DND-41 (cell line): ENCODE results near the gene CTSD.

ENCODE experiments used
- ATAC-seq: fragments of 200-7000 bp; cut with Tn5 transposase; 3 replicates; pipeline ENCODE4 v1.9.1; 2021; ENCODE audit warnings: low read depth; ENCODE audit not compliant: insufficient read depth
- DNase-seq: peaks from one replicate; pipeline ENCODE4 v3.0.0-alpha.2; 2020
- H2AFZ ChIP-seq: 2 replicates; pipeline ENCODE4 v1.6.0; 2012; ENCODE audit warnings: low read depth, low read length
- H3K27ac ChIP-seq: 2 replicates; pipeline ENCODE4 v1.5.1; 2012; ENCODE audit warnings: low read length, inconsistent platforms
- H3K27me3 ChIP-seq: fragments of 200-600 bp; sonication (generic); 2 replicates; pipeline ENCODE4 v1.6.0; 2012; ENCODE audit warnings: low read length, mild to moderate bottlenecking, inconsistent platforms; ENCODE audit not compliant: insufficient read depth, poor library complexity
- H3K36me3 ChIP-seq: 2 replicates; pipeline ENCODE4 v1.5.1; 2012; ENCODE audit warnings: low read length, inconsistent platforms; ENCODE audit not compliant: insufficient read depth
- H3K4me1 ChIP-seq: 2 replicates; pipeline ENCODE4 v1.5.1; 2012; ENCODE audit warnings: mild to moderate bottlenecking, low read length; ENCODE audit not compliant: insufficient read depth
- H3K4me2 ChIP-seq: 2 replicates; pipeline ENCODE4 v1.6.0; 2012; ENCODE audit warnings: mild to moderate bottlenecking, moderate library complexity, low read length, inconsistent platforms; ENCODE audit not compliant: insufficient read depth
- H3K4me3 ChIP-seq, 2 experiments: fragments of 200-600 bp in 1 of 2; shearing (Covaris generic) in 1 of 2; 2 replicates each; pipeline ENCODE4 v1.5.1; 2012 to 2016; ENCODE audit warnings: inconsistent platforms in 2 of 2, low read length in 2 of 2, mild to moderate bottlenecking in 2 of 2, low read depth in 1 of 2, moderate library complexity in 1 of 2
- H3K79me2 ChIP-seq: 2 replicates; pipeline ENCODE4 v1.6.0; 2012; ENCODE audit warnings: low read length, inconsistent platforms; ENCODE audit not compliant: insufficient read depth
- H3K9ac ChIP-seq: 2 replicates; pipeline ENCODE4 v1.6.0; 2012; ENCODE audit warnings: low read depth, mild to moderate bottlenecking, inconsistent platforms, low read length, moderate library complexity
- H3K9me3 ChIP-seq: 2 replicates; pipeline ENCODE4 v1.5.1; 2012; ENCODE audit warnings: low read length, moderate library complexity, mild to moderate bottlenecking, inconsistent platforms; ENCODE audit not compliant: insufficient read depth, severe bottlenecking
- H4K20me1 ChIP-seq: 2 replicates; pipeline ENCODE4 v1.6.0; 2012; ENCODE audit warnings: low read length; ENCODE audit not compliant: insufficient read depth
- EZH2 ChIP-seq: IDR thresholded peaks from 3 replicates; pipeline ENCODE4 v1.6.1; 2012; ENCODE audit warnings: borderline replicate concordance, low read depth, mild to moderate bottlenecking, moderate library complexity, low read length, inconsistent platforms; ENCODE audit not compliant: severe bottlenecking
- TF ChIP-seq, protein P1 (sequence below): IDR thresholded peaks from 2 replicates; pipeline ENCODE4 v1.5.1; 2012; ENCODE audit warnings: borderline replicate concordance, low read length, moderate library complexity, mild to moderate bottlenecking; ENCODE audit not compliant: poor library complexity, severe bottlenecking; ENCODE audit errors: extremely low read depth

CTSD gene

DNA sequence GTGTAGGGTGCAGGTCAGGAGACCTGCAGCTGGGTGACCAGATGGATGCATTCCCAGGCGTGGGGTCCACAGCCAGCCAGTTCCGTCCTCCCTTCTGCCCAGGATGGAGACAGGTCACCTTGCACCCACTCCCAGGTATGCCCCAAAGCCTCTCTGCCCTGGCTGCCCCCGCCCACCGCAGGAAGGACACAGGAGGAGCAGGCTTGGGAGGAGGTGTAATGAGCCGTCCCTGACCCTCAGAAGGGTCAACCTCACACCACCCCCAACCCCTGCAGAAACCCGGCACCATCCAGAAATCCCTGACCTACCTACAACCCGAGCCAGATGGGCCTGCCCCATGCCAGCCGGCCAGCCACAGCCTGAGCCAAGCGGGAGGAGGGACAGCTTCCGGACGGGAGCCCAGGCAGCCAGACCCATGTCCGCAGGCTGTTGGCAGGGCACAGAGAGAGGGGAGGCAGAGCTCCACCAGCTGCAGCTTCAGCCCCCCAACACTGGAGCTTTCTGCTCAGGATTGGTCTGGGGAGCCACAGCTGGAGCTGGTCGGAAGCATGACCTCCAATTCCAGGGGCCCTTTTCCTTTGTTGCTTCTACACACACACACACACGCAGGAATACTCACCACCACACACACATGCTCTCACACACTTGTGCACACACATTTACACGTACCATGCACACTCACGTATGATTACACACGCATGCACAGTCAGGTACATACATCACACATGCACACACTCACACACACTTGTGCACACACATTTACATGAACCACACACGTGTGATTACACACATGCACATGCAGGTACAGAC lies 18.6 kb downstream of the CTSD start:
- Histone ChIP-seq H4K20me1 (no peaks in the 10 kb centered on the region), H3K36me3 (peaks cover 10% of the 10 kb centered on the region; the same call in 1 of the 2 replicates), H3K9me3 (no peaks in the 10 kb centered on the region), H3K4me3 (no peak overlapping the region), H3K79me2 (no peaks in the 10 kb centered on the region), H2AFZ (no peak overlapping the region), H3K4me2 (no peak overlapping the region), H3K27ac (no peak overlapping the region), H3K4me1 (no peaks in the 10 kb centered on the region), H3K27me3 (no peaks in the 10 kb centered on the region), H3K9ac (no peak overlapping the region)
- TF ChIP-seq, protein P1, sequence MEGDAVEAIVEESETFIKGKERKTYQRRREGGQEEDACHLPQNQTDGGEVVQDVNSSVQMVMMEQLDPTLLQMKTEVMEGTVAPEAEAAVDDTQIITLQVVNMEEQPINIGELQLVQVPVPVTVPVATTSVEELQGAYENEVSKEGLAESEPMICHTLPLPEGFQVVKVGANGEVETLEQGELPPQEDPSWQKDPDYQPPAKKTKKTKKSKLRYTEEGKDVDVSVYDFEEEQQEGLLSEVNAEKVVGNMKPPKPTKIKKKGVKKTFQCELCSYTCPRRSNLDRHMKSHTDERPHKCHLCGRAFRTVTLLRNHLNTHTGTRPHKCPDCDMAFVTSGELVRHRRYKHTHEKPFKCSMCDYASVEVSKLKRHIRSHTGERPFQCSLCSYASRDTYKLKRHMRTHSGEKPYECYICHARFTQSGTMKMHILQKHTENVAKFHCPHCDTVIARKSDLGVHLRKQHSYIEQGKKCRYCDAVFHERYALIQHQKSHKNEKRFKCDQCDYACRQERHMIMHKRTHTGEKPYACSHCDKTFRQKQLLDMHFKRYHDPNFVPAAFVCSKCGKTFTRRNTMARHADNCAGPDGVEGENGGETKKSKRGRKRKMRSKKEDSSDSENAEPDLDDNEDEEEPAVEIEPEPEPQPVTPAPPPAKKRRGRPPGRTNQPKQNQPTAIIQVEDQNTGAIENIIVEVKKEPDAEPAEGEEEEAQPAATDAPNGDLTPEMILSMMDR, result no peak
- TF ChIP-seq EZH2, result no peak
- ATAC-seq (no peak), DNase-seq (no peak)

GRCh38 chr11:1744137-1744886 lies 19.4 kb downstream of the CTSD start:
- DNase-seq (no peak), ATAC-seq (no peak)
- Histone ChIP-seq H3K4me2 (no peak overlapping the region), H4K20me1 (no peaks in the 10 kb centered on the region), H3K27me3 (no peaks in the 10 kb centered on the region), H2AFZ (no peak overlapping the region), H3K36me3 (peaks cover 10% of the 10 kb centered on the region; the same call in 1 of the 2 replicates), H3K9ac (no peak overlapping the region), H3K9me3 (no peaks in the 10 kb centered on the region), H3K4me1 (no peaks in the 10 kb centered on the region), H3K4me3 (no peak overlapping the region), H3K27ac (no peak overlapping the region), H3K79me2 (no peaks in the 10 kb centered on the region)
- TF ChIP-seq, protein P1, result no peak
- TF ChIP-seq EZH2, result no peak

- Histone ChIP-seq H3K79me2 (no peaks in the 10 kb centered on the region), H3K4me3 (no peak overlapping the region), H3K36me3 (peaks cover 10% of the 10 kb centered on the region; the same call in 1 of the 2 replicates), H3K27me3 (no peaks in the 10 kb centered on the region), H3K4me1 (no peaks in the 10 kb centered on the region), H3K9ac (no peak overlapping the region), H3K27ac (no peak overlapping the region), H3K4me2 (no peak overlapping the region), H3K9me3 (no peaks in the 10 kb centered on the region), H2AFZ (no peak overlapping the region), H4K20me1 (no peaks in the 10 kb centered on the region)
- ATAC-seq (no peak), DNase-seq (no peak)
- TF ChIP-seq EZH2, result no peak
- TF ChIP-seq, protein P1, result no peak
Measured at GRCh38 chr11:1743585-1744136, 20.1 kb downstream of the CTSD start.
